ENCODE data around the gene LRRC14B.

Gene LRRC14B

GRCh38 chr5:174876-175465, 16.3 kb upstream of the LRRC14B start:
- TF ChIP-seq ZFX (IDR thresholded peaks at IDR 0.05): no peak
- TF ChIP-seq, protein P1, sequence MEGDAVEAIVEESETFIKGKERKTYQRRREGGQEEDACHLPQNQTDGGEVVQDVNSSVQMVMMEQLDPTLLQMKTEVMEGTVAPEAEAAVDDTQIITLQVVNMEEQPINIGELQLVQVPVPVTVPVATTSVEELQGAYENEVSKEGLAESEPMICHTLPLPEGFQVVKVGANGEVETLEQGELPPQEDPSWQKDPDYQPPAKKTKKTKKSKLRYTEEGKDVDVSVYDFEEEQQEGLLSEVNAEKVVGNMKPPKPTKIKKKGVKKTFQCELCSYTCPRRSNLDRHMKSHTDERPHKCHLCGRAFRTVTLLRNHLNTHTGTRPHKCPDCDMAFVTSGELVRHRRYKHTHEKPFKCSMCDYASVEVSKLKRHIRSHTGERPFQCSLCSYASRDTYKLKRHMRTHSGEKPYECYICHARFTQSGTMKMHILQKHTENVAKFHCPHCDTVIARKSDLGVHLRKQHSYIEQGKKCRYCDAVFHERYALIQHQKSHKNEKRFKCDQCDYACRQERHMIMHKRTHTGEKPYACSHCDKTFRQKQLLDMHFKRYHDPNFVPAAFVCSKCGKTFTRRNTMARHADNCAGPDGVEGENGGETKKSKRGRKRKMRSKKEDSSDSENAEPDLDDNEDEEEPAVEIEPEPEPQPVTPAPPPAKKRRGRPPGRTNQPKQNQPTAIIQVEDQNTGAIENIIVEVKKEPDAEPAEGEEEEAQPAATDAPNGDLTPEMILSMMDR (conservative IDR thresholded peaks at IDR 0.05): no peak
- H3K27ac ChIP-seq: no peak overlapping the region

DNA sequence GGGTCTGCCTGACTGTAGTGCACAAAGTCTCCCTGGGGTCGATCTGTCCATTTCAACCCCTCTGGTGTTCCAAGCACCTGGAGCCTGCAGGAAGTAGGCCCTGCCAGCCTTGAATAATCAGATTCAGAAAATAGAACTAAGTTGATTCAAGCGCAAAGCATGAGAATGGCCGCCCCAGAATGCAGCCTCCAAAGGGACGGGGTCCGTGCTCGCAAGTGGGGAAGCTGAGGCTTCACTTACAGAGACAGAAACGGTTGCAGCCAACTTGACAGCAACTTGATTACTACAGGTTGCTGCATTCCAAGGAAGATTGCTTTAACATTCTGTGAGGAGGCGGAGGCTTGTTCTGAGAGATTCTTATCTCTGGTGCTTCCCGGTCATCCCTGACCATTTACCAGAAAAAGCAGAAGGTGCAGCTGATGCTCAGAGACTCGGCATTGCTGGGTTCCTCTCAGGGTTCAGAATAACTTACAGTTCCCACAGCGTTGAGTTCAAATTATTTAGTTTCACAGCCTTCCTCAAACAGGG, 14.9 kb upstream of the LRRC14B start:
- TF ChIP-seq, protein P1 (conservative IDR thresholded peaks at IDR 0.05): no peak
- no peak for TF ChIP-seq ZFX (IDR thresholded peaks at IDR 0.05)
- no peak overlapping the region for H3K27ac ChIP-seq

DNA sequence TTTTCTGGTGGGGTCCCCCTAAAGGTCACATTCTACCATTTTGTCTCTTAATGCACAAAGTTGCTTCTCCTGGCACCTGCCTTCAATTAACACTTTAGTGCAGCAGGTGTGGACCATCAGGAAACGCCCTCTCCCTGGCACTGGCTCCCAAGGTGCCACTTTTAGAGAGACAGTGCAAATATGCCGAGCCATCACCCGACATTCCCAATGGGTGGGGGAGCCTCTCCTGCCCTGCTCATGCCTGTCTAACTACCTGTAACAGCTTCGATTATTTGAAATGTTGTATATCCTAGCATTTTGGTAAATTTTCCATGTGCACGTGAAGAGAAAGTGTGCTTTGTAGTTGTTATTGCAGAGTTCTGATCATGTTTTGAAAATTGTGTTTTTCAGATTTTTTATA, 13.2 kb upstream of the LRRC14B start:
- TF ChIP-seq ZFX (IDR thresholded peaks at IDR 0.05): no peak
- TF ChIP-seq, protein P1 (conservative IDR thresholded peaks at IDR 0.05): no peak
- no peak overlapping the region for H3K27ac ChIP-seq

- no peak overlapping the region for H3K27ac ChIP-seq
- TF ChIP-seq, protein P1 (conservative IDR thresholded peaks at IDR 0.05): no peak
- TF ChIP-seq ZFX (IDR thresholded peaks at IDR 0.05): no peak
Measured at GRCh38 chr5:179401-179800, 11.9 kb upstream of the LRRC14B start.

- TF ChIP-seq, protein P1 (conservative IDR thresholded peaks at IDR 0.05): no peak
- no peak for TF ChIP-seq ZFX (IDR thresholded peaks at IDR 0.05)
- H3K27ac ChIP-seq: no peak overlapping the region
Measured at GRCh38 chr5:180286-180918, 10.9 kb upstream of the LRRC14B start.

DNA sequence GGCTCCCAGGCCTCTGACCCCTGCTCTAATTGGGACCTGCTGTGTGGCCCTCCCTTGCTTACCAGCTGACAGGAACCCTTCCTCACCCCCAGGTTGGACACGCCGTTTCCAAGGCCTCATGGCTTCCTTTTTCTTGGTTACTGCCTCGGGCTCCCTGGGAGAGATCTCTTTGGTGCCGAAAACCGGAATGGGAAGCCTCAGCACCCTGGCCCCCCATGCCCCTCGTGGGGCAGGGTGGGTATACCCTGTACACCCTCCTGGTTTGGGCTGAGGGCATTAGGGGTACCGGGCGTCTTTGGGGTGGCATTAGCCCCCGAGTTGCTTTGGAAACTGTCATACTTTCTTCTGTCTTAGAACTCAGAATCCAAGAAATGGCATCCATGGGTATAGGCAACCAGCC, 10.1 kb upstream of the LRRC14B start:
- no peak for TF ChIP-seq ZFX (IDR thresholded peaks at IDR 0.05)
- TF ChIP-seq, protein P1 (conservative IDR thresholded peaks at IDR 0.05): no peak
- no peak overlapping the region for H3K27ac ChIP-seq

DNA sequence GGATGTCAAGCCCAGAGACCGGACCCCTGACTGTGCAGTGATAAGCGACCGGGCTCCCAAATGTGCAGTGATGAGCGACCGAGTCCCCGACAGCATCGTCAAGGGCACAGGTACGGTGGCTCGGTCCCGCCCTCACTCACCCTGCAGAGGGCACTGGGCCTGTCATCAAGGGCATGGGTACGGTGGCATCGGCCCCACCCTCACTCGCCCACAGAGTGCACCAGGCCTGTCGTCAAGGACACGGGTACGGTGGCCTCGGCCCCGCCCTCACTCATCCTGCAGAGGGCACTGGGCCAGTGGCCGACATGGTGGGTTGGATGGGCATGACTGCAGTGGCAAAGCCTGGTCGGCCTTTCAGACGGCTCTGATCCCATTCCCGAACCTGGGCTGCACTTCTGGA, 9.7 kb upstream of the LRRC14B start:
- H3K27ac ChIP-seq: no peak overlapping the region
- TF ChIP-seq, protein P1 (conservative IDR thresholded peaks at IDR 0.05): no peak
- TF ChIP-seq ZFX (IDR thresholded peaks at IDR 0.05): no peak

Measured in C4-2B (cell line).